Activated T-helper 9 cell treated with anti-CD3 and anti-CD28 coated beads, Interleukin-2, amount 50 U/mL, for 16 hours (primary cell): ENCODE results near the gene CFAP70.

Experiments
- DNase-seq: peaks from one replicate; pipeline ENCODE4 v3.0.0-alpha.2; 2020; ENCODE audit warnings: low read depth

Gene CFAP70

DNA sequence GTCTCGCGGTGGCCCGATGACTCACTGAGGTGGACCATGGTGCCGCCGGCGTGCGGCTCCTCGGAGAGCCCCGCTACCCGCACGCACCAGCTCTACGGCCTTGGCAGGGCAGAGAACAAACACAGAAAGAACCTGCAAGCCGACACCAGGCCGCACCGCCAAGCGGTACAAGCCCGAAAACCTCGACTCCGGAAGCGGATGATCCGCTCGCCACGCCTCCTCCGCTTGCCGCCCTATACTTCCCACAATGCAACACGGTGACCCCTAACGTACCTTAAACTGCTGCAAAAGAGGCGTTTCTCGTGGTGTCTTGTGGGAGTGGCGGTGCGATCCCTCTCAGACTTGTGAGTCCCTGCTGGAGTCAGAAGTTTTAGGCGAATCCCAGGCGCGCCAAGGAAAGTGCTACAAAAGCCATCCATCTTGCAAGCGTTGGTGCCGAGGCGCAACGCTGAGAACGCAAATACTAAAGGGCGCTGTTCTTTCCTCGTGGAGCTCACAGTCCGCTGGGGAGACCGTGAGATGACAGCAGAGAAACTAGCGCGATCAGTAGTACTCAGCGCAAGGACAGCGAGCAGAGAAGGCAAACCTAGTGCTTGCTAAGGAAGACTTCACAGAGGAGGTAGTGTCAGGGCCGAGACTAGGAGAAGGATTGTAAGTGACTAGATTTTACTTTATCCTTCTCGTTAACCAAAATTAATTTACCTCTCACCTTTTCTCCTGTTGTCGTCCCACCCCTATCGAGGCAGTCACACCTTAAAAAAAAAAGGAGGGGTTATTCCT lies 106.0 kb downstream of the CFAP70 start, which contains the start of gene MRPS16:
Gene MRPS16 (minus strand): TSS at position 200 of the 780 bp plus-strand sequence. CDS start 162 bp downstream, at position 38.
- DNase-seq = peak; percentile 87

DNA sequence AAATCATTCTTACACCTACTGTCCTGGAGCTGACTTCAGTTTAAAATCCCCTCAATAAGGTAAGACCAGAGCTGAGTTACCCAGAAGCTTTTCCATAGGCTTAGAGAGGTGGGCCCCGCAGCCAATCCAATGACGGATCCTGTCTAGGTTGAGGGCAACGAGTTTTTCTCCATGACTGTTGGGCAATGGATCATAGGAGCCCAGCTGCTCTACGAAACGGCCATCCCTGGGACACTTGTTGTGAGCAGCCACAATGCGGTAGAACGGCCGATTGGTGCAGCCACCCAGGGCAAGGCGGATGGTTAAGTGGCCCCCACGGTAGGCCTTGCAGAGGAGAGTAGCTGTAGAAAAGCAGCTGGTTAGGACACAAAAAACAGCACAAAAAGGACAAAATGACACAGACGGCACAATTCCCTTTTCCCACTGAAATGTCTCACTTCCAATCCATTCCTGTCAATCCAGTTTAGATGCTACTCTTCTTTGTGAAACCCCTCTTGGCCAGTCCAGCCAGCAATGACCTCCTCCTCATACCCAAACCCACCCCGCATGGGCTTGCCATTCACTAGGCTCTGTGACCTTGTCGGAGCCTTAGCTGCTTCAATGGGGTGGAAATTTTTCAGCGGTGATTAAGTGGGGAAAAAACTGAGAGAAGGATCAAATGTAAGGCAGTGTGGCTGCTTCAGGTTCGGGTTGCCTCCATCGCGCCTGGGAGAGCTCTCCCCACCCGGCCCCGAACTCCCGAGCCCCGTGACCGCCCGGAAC lies 106.8 kb downstream of the CFAP70 start:
- no peak for DNase-seq

DNA sequence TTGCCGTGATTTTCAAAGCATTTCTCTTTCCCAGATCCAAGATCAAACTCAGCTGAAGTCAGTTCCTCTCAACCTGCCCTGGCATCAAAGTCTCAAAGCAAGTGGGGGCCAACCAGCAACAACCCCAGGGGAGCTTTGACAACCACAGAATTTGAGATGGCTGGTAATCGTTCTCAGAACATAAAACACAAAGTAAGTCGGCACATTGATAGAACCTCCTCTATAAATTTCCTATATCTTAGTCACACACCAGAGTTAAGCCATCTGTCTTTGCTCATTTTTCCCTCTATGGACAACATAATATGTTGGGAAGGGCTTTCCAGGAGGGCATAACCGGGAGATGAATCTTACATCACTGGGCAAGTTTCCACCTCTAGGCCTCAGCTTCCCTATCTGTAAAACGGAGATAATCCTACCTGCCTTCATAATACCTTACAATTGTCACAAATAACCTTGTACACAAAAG lies 110.4 kb downstream of the CFAP70 start:
- no peak for DNase-seq

DNA sequence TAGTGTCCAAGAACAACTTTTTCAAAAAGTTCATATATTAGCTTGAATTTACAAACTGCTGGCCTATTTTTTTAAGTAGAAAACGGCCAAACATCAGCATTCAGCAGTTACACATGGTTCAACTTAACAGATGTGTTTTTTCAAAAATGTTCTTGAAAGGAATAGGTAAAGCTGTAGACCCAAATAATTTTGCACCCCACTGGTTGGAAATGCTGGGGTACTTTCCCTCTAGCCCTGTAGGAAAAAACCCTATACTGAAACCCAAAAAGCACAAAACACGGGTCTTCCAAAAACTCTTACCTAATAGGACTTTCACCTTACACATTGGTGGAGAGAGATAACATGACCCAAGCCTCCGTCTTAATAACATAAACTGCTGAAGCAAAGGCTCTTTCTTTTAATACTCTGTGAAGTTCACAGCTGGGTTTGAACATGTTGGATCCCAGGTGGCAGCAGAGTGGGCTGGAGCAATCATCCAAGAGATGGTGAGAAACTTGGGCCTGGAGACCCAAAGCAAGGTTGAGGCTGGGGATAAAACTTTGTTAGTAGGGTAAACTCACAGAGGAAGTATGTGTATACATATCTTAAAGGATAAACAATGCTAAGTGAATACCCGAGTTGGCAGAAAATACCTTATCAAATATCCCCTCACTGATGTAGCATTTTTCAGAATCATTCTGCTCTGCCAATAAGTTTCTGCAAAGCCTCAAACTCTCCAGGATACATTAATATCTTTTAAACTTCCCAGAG lies 111.0 kb downstream of the CFAP70 start:
- no peak for DNase-seq

DNA sequence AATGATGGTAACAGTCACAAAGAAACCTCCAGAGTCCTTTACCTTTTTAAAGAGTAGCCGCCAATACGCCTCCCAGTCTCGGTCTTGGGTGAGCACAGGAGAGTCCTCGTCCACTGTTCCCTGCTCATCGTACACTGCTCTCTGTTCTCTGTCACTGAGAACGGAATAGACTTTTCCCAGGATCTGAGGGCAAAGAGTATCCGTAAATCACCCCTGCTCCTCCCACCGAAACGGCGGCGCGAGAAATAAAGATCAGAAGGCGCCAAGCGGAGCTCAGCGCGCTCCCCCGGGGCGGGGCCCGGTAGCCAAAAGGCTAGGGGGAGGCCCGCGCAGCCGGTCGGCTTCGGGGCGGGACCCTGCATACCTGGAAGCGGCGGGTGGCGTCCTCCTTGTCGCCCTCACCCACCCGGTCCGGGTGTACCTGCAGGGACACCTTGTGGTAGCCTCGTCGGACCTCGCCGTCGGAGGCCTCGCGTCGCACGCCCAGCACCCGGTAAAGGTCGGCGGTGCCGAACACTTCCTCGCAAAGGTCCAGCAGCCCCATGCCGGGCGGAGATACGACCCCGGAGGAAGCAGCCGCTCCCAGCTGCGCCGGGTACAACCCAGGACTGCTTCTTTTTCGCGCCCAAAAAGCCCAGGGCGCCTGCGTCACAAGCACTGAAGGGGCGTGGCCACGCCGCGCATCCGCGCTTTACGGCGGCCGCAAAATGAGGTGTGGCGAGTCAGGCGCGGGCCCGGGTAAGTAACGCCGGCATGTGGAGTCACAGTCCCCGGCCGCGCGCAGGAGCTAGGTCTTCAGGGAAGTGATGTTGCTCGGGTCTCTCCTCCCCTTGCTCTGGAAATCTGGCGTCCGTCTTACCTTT lies 111.8 kb downstream of the CFAP70 start, which contains the start of gene DNAJC9:
Gene DNAJC9 (minus strand): TSS at position 610 of the 863 bp plus-strand sequence. CDS start 66 bp downstream, at position 544.
- DNase-seq = peak; percentile 96

DNA sequence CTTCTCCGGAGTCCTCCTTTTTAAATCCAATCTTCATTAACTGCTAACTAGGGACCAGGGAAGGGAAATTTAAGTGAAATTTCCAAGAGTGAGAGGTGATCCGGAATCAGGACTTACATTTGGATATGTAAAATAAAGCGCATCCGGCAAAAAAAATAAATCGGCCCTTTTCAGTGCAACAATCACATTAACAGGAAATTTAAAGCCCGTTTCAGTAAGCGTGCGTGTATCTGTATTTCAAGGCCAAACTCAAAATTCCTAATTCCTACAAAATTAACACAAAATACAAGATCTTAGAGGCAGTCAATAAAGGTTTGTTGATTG lies 112.4 kb downstream of the CFAP70 start:
- DNase-seq = no peak

DNA sequence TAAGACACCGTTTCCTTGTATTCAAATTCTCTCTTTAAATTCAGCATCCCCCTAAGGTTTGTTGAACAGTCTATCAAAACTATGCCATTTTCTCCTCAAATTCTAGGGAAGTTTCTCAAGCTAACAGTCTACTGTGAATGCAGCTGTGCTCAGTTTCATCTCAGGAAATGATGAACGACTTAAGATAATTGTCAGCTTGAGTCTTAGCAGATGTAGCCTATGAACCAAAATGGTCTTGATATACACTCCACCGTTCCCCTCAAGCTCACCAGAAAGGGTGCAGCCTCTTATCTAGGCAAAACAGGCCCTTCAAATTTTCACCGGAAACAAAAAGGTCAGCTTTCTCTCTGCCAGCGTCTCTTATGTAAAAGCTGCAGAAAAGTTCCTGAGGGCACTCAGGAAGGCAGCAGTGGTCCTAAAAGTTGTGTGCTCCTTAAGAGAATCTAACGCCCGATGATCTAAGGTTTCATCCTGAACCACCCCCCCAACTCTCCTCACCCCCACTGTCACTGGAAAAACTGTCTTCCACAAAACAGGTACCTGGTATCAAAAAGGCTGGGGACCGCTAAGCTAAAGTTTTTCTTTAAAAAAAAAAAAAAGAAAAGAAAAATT lies 113.7 kb downstream of the CFAP70 start:
- DNase-seq = no peak

DNA sequence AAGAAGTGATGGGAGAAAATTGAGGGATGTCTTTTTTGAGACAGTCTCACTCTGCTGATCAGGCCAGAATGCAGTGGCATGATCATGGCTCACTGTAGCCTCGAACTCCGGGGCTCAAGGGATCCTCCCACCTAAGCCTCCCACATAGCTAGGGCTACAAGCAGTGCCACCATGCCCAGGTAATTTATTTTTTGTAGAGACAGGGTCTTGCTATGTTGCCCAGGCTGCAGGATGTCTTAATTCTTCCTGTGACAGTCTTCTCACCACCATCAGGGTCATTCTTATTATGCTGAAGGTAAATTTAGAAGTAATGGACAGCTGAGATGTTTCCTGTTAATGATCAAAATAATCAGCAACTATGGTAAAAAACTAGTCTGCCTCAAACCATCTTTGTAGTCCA lies 118.8 kb downstream of the CFAP70 start:
- DNase-seq = no peak

DNA sequence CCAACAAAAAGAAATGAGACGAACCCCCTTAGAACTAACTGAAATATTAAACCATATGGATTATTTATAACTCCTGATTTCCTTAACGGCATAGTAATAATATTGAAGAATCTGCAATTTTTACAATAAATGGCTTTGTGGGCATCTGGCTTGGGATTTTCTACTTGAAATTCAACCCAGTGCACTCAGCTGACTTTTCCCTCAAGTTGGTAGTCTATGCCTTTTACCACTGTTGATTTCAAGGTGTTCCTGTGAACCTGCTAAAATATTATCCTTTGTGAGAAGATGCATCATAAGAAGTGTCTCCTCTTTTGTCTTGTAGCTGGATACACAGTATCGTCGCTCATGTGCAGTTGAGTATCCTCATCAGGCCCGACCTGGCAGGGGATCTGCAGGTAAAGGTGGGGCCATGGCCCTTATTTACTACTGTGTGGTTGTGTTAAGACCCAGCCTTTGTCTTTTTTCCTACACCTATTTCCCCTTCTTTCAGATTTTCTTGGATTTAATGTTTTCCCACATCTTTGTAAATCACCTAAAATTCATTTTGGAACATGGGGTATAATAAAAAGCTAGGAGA lies 119.6 kb downstream of the CFAP70 start:
- DNase-seq = no peak

DNA sequence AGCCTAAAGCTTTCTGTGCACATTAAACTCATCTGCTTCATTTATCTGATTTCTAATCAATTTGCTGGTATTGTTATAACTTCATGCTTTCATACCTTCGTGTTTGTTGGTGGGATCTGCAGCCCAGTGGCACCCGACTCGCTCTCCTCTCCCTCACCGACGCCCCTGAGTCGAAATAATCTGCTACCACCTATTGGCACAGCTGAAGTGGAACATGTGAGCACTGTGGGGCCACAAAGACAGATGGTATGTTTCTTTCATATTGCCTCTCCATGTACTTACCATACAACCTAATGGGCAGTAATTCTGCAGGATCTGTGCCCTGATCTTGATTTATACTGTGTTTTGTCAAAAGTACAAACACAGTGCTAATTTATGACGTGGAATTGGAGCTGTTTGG lies 124.0 kb downstream of the CFAP70 start:
- DNase-seq = no peak

DNA sequence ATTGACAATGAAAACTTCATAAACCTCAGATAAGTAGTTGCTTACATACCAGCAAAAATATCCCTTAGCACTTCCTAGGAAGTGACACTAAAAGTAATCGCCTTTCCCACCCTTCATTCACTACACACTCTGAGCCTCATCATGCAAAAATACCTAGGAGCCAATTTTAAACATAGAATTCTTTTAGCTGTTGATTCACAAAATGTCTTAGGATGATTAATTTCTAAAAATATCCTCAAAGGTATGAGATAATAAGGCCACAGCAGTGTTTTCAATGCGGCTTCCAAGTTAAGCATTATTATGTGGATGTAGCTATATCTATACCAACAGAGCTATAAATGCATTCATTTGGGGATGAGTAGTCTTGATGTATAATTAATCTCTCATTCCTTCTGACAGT lies 124.8 kb downstream of the CFAP70 start:
- DNase-seq = no peak

DNA sequence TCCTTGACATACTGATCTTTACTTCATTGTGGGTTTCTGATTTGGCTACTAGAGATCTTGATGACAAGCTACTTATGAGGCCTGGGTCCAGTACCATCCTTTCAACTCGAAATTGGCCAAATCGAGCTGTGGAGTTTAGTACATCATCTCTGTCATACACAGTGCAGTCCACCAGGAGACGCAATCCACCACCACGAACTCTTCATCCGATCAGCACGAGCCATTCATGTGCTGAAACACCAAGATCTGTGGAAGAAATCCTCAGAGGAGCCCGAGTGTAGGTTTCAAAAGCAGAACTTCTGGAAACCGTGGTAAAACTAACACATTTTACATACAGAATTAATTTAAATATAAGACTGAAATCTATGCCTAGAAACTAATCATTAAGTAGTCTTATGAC lies 125.8 kb downstream of the CFAP70 start:
- no peak for DNase-seq

DNA sequence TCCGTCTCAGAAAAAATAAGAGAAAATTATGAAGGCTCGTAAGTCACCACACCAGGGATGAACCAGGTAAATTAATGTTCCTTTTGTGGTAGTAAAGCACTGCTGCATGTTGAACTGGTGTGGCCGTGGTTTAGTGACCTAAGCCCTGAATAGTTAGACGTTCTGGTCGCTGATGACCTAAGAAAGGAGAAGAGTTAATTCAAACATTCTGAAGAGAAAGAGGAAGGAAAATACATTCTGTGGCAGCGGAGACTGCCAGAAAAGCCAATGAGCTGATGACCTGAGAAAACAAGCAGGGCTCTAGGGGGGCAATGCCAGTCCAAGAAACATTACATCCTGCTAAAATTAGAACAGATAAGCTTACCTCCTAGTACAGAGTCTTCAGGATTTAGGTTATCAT lies 129.1 kb downstream of the CFAP70 start:
- no peak for DNase-seq

DNA sequence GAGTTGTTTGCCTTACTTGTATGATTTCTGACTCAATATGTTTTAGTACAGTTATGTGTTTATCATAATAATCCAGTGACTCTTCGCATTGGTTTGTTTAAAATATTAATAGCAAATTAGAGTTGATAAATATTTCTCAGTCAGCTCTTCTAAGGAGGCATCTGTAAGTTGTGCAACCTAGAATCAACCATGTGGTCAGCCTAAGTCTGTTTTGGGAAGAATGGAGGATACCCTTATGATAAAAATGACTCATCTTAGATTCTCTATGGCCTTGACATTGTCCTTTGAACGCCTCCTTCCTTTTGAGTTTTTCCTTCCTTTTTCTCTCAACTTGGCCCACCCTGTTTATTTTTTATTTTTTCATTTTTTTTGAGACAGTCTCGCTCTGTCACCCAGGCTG lies 130.4 kb downstream of the CFAP70 start:
- no peak for DNase-seq

DNA sequence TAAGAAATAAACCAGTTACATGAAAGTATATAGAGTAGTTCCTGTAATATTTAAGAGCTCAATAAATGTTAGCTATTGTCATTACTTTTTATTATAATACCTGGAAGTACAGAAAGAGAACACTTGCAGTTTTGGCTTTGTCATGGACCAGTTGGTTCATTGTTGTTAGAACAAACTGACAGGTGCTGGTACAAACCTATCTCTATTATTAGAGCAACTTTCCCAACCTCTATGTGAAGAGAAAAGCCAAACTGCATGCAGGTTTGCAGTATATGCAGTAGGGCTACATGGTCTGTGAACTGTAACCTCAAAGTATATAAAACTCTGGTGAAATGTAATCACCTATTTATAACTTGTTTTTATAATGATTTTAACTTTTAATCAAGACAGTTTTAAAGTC lies 132.0 kb downstream of the CFAP70 start:
- no peak for DNase-seq

DNA sequence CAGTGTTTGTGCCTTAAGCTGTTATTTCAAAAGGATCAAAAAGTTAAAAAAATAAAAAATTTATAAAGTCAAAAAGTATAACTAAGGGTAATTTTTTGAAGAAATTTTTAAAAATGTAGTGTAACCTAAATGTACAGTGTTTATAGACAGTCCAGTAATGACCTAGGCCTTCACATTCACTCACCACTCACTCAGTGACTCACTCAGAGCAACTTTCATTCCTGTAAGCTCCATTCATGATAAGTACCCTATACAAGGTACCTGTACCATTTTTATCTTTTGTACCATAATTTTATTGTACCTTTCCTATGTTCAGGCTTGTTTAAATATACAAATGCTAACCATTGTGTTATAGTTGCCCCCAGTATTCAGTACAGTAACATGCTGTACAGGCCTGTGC lies 133.1 kb downstream of the CFAP70 start:
- no peak for DNase-seq

DNA sequence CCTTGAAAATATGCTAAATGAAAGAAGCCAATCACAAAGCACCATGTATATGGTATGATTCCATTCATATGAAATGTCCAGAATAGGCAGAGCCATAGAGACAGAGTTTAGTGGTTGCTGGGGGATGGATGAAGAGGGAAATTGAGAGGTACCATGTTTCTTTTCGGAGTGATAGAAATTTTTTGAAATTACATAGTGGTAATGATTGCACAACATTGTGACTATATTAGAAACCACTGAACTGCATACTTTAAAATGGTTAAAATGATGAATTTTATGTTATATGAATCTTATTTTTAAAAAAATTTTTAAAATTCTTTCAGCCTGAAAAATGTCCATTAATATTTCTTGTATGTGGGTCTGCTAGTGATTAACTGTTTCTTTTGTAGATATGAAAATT lies 137.7 kb downstream of the CFAP70 start:
- DNase-seq = no peak

DNA sequence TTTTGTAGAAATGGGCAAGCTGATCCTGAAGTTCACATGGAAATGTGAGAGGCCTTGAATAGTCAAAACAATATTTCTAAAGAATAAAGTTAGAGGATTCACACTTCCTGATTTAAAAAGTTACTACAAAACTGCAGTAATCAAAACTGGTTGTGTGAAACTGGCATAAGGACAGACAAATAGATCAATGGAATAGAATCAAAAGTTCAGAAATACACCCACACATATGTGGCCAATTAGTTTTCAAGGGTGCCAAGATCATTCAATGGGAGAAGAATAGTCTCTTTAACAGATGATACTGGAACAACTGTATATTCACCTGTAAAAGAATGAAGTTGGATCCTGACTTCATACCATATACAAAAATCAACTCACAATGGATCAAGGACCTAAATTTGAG lies 139.3 kb downstream of the CFAP70 start:
- no peak for DNase-seq

DNA sequence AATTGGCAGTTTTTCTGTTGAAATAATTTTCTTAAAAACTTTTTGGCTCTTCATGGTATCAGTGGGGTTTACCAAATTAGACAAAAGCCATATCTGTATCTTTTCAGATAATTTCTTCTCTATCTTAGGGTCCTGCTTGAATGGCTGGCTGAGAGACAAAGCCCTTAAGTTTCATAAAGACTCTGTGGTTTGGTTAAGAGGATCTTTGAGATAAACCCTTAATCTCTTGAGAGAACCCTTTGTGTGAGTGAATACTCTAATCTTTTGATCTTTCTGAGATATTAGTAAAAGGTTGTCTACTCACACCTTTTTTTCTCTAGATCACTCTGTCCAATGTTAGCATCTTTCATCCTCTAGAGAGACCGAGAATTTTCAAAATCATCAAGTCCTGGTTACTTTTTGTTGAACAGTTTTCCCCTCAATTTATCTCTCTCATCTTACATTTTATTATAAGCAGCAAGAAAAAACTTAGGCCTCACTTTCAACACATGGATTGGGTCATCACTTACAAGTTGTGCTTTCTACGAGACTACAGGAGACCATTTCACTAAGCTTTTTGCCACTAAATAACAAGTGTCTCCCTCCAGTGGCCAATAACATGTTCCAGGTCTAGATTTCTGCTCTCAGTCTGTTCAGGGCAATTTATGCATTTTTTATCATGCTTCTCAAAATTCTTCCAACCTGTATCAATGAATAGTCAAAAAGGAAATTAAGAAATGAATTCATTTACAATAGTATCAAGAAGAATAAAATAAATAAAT lies 140.1 kb downstream of the CFAP70 start:
- no peak for DNase-seq

DNA sequence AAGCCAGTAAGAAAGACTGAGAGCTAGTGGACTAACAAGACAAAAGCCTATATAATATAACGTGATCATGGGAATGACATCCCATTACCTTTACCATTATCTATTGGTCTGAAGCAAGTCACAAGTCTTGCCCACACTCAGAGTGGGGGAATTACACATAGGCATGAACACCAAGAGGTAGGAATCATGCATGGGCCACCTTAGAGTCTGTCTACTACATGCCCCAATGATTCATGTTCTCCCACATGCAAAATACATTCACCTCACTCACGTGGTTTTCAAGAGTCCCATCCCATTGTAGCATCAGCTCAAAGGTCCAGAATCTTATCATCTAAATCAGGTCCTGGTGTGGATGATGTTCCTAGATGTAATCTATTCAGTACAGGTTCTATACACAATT lies 141.0 kb downstream of the CFAP70 start:
- DNase-seq = no peak
